Measurements from ENCODE around the gene EPHA3. TPM values are rescaled to one million over a fixed set of nuclear protein-coding genes. Genes with fewer than 3 reads are reported as not detected.

The EPHA3 gene
- total RNA-seq, 1 donor from 2014 or later: 0.40 TPM

DNA sequence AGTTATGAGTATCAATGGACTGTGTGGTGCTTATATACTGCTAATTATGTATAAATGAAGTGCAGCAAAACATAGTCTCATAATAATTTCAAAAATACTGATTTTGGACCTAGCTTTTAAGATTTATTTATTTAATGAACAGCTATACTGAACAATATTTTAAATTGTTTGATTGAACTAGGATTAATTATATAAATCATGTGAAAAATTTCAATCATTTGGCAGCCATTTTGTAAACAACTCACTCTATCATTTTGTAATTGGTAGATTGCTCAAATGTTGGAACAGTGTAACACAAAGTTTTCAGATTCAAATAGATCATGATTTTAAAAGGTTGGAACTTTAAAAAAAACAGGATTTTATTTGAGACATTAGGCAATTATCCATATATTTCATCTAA is 47.0 kb downstream of the EPHA3 start:
- ATAC-seq: no peak

DNA sequence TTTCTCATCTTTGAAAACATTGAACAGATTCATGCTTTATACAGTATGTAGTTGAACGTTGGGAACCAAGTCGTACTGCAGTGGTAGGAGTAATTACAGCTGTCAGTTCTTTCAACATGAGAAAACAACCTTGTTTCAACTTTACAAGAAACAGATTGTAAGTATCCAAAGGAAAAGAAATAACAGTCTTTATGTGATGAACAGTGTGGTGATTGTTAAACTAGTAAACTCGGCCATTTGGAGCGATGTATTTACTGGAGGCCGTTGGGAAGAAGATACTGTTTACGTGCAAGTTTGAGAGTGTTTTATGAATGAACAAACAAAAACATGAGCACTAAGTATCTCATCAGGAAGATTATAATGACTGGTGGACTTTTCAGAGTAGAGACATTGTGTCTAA is 48.4 kb downstream of the EPHA3 start:
- ATAC-seq: no peak

DNA sequence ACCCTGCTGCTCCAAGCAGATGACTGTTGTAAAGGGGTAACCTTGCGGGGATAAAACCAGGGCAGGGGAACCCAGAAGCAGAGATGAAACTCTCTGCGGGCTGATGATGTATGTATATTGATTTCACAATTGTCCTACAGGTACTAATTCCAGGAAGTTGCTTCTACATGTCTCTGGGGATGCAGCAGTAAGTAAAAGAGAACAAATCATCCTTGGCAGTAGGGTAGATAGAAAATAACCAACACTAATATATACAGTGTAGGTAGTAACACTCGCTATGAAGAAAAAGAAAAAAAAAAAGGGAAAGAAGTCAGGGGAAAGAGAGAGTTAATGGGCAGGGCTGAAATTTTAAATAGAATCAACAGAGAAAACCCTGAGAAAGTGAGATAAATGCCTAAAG is 50.2 kb downstream of the EPHA3 start:
- no peak for ATAC-seq

DNA sequence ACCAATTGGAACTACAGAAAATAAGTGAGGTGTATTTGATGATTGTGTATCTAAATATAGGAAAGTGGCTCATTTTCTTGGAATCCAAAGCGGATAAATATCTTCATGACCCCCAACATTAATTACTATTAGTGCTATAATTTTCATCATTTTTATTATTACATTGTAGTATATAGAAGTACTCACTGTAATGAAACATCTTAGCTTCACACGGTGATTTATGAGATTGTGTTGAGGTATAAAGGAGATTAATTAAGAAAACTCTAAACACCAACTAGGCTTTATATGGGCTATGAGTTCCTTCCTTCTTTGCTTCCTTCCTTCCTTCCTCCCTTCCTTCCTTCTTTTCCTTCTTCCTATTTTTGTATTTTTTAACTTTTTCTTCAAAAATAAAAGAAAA is 52.2 kb downstream of the EPHA3 start:
- ATAC-seq: no peak

DNA sequence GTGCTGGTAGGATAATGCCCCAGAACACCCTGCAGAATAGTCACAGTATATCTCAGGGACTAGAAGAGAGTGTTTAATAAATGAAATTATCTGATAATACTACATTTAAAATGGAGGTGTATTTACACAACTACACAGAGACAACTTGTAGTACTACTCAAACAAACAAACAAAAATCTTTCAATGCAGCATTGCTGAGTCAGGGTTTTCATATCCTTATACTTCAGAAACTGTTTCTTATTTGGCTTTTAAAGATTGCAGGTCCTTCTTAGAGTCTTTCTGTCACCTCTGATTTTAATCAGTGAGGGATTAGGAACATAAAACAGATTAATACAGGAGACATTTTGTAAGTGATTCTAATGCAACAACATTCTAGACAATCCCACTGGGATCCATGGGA is 57.4 kb downstream of the EPHA3 start:
- no peak for ATAC-seq

DNA sequence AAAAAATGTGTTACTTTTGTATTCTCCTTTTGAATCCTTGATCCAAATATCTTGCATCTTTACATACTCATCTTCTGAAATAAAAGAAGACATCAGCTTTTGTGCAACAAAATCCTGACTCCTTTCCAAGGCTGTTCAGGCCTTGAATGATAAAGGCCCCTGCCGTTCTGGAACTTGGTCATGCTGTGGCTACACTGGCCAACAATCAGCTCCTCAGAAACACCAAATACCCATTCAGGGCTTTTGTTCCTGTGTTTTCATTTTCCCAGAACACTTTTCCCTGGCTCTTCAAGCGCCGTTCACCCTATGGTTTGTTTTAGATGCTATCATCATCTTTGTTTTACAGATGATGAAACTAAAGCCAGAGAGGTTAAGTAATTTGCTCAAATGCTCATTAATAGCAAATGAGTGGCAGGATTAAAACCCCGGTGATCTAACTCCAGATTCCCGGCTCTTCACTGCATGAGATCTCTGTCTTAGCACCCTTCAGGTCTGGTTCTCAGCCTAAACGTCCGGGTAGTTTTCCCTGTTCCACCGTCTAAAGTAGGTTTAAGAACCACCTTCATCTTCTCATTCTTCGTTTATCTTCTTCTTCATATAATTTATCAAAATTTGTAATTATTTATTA is 58.3 kb downstream of the EPHA3 start:
- no peak for ATAC-seq

DNA sequence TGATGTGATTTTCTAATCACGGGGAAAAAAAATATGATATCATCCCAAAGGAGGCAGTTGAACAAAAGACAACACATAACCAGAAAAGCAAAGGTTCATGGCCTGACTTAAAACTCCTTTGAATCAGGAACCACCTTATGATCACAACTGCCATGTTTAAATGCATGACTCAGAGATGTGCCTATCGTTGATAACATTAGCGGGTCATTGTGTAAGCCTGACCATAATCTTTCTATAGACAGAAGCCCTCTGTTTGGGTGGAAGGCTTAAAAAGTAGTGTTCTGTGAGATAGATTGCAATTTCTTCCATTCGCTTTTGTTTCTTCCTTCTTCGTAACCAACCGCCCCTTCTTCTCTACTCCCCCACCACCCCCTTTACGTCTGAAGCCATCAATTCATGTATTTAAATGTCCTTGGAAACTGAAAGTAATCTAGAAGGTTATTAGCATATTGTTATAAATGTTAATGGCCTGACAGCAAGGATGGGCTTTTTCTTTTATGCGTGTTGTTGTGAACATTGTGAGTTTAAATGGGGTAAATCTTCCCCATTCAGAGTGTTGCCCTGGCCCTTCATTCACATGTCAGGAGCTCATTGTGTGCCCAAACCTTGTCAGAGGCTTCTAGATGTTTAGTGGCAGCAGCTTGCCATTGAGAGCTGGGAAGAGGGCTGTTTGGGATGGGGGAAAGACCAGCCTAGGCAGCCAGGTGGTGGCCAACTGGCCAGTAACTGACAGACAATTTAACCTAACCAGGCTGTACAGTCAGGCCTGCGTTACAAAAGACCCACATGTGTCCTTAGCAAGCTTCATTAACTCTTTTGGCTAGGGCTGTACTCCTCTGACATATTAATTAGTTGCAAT is 64.5 kb downstream of the EPHA3 start:
- no peak for ATAC-seq

DNA sequence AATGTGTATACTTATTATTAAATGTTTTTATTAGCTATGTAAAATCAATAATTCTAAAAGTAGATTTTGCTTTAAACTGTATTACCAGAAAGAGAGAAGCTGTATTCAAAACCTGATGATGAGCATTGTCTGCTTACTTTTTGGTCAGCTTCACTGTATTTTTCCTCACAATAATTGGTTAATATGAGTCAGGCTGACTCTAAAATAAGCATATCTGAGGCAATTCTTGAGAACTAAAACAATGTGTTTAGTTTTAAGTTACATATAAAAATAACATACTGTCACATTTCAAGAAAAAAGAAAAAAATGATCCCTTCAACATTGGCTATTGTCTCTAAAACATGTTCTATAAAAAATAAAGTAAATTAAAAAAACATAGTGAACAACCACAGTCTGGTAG is 66.1 kb downstream of the EPHA3 start:
- no peak for ATAC-seq

DNA sequence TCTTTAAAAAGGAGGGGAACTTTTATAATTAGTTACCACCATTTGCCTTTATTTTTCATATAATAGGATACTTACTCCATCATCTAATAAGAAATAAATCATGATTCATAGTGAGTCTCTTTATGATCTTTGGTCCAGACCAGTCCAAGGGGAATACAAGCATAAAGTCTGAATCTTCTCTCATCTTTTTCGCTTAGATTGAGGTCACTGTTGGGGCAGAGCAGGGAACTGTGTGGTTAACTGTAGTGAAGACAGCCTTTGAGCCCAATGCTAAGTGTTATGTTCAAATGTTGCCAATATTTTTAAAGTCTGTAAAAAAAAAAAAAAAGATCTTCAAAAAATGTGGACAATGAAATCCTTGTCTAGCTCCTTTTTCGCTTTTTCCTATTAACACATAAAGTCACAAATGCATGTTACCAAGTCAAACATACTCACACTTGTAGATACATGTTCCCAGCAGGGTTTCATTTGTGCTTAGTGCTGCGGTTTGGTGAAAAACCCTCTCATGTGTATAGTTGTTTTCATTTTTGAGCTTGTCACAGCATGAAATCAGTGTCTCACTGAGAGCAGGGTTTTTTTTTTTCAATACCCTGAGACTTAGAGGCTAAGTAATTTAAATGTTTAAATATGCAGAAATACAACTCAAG is 72.1 kb downstream of the EPHA3 start:
- ATAC-seq: peak; percentile 87

DNA sequence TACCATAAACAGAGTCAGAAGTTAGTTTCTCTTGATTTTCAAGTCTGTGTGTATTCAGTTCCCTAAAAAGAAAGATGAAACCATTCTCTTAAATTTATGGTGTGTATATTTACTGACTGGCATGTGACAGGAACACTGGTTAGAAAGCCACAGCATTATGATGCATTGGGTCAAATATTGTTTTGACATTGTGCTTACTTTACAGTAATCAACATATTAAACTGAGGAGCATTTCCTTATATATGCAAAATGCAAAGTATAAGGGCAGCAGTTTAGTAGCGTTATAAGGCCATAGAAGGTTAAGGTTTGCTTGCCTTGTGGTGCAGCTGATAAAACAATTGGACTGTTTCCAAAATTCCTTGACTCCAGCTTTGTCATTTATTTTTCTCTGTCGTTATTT is 72.9 kb downstream of the EPHA3 start:
- ATAC-seq: no peak

DNA sequence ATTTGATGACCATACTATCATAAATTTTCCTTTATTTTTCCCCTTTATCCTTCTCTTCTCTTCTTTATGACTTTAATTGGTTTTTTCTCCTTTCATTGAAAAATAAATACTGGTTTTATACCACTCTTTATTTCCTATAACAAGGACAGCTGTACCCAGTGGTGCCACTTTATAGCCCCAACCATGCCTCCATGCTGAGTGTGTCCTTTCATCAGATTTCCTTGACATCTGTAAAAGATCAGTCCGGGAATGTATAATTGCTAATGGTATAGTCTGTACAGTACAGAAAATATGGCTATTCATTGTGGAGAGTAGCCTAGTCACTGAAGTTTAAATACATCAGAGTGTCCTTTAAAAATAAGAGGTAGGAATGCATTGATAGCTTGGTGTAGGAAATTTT is 74.6 kb downstream of the EPHA3 start:
- ATAC-seq: no peak

DNA sequence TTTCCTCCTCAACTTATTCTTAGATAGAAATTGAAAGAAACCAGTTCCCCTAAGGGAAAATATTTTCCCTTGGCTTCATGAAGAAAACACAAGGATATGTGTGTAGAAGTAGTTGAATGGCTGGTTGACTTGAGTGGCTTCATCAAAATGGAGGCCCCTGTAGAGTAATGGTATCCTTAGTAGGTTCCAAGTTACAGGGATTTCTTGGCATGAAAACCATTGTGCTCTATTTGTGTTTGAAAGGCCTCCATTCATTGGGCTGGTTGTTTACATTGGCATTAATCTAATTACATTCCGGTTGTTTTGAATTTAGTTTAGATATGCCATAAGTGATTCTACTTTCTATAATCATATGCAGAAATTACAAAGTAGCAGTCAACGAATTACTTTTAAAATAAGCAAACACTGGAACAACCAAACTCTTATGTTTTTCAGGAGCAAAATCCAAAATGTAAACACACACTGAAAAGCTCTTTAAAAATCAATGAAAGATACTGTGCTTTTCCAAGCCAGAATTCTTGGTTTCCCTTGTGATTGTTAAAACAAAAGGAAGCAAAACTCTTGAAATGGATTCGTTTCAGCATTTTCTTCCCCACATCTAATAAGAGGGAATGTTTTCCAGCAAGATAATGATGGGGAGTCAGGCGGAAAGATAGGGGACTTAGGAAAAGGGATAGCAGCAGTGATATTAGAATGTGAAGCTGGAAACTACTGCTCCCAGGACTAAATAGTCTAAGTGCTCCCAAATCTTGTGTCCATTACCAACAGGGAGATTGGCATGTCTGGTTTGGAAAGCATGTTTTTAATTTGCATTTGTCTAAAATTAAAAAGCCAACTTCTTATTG is 77.0 kb downstream of the EPHA3 start:
- ATAC-seq: no peak

DNA sequence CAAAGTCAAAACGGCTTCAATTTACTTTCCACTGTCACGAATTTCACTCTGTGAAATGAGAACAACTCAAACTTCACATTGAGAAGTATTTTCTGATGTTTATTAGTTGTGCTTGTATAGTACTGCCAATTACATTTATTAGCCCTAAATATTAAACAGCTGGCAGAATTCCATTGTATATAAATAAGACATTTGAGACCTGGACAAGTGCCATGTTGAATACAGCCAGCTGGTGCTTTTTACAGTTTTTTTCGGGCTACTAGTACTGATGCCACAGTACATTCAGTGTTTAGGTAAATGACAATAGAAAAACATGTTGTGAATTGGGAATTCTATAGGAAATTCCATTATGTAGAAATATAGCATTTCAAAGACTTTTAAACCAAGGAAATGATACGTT is 79.0 kb downstream of the EPHA3 start:
- ATAC-seq: no peak

DNA sequence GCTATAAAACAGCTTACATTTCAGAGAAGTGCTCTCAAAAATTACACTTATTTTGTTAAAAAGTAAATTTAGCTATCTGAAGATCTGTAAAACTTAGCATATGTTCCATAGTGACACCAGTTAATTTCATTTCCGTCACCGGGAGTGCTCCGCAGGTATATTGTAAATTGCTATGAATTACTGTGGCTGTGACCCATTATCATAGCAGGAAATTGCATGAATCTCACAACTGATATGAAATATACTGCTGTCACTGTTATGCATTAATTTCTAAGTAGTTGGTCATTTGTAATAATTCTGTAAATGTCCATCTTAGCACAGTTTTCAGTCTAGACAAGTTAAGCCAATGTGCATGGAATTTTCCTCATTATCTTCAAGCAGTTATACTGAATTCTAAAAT is 91.2 kb downstream of the EPHA3 start:
- no peak for ATAC-seq

DNA sequence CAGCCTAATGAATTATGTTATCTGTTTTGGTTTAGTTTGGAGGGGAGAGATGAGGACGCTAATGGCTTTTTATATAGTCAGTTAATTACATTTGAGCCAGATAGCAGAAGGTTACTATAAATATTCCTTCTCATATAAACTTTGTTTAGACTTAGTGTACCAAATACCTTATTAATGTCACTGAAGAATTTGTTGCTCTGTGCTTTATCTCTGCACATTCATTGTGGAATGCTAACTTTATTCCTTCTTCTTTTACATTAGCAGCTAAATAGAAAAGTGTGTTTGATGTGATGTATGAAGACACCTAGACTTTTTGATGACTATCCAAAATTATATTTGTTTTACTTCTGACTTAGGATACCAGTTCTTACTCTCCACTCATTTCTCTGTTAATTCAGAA is 105.2 kb downstream of the EPHA3 start:
- no peak for ATAC-seq

DNA sequence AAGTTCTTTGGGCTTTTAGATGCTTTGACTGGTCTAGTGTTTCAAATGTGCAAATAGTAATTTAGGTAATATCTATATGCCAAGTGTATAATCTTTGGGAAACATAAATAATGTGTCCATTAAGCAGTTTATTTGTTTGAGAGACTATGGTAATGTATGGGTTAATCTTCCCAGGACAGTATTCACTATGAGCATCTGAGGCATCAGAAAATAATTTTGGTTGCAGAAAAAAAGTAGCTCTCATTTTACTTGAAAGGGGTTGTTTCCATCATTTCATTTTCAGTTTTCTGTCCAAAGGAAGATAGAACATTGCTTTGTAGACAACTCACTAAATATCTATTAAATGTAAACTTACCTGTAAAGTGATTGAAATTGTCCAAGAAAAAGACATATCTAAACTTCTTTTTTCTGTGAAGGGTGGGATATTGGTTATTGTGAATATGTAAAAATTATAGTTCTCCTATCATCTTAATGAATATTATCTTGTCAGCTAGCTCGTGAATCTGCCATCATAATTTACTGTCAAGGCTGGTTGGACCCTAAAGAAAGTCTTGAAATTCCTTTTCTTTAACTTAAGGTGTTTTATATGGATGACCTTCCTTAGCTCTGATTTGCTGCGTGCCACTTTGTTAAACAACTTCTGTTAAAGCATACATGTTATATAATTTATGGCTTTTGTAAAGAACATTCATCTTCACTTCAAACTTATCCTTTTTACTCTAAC is 108.8 kb downstream of the EPHA3 start:
- ATAC-seq: no peak

DNA sequence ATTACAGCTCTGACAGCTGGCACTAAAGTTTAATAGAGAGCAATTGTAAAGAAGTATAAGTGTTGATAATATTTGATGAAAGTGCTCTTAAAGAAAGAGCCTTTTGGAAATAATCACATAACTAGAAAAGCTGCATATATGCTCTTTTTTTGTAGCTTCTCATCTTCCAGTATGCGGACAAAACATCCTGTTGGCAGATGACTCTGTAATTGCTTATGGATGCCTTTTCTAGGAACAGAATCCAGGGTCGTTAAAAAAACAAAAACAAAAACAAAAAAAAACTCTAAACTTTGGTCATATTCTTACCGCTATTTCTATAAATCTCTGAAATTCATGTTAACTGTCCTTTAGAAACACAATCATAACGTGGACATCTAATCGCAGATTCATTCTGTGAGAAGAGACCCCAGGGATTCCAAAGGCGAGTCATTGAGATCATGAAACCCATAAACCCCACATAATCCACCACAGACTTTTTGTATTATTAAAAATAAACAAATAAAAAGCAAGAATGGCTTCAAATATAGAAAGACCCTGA is 109.8 kb downstream of the EPHA3 start:
- ATAC-seq: no peak

DNA sequence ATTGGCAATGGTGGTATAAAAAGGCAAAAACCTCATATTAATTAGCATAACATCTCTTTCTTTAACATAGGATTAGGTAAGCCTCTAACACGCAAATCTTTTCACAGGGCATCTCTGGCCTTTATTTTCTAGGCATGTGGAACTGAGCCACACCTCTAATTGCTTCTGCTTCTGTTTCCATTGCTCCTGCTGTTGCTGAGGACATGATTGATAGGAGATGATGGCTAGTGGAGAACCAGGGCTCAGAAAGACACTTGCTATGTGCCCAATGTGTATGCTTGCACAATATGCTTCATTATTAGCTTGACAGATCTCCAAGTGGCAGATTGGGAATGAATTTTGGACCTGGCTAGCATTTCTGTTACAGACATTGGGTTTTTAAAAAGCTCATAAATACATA is 114.5 kb downstream of the EPHA3 start:
- ATAC-seq: no peak

DNA sequence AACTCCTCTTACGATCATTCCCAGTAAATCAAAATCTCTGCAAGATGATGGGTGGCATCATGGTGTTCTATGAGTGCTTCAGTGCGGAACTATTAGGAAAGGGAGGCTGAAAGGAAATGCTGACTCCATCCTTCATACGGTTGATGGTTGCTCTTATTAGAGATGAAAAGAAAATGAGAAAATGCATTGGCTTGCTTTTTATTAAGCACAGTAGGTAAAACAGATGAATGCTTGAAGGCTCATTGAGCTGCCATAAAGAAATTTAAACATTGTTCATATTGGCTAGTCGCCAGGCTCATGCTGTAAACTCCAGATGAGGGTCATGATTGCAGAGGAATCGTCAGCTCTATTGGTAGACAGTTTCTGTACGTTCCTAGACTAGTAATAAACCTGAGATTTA is 115.8 kb downstream of the EPHA3 start:
- ATAC-seq: no peak

DNA sequence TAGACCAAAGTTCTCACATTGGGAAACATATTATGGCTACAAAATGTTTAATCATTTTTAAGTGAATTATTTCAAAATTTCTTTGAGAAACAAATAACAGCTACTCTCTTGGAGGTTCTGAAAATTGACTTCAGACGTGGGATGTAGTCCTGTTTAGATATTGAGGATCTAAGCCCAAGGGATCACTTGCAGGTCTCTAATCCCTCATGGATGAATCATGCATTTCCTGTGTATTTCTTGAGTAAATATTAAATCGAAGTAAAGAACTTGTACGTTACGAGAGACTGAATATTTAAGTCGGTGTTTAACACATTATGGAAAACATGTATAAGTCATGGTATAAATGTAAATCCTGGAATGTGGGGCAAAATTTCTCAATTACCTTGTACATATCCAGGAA is 119.8 kb downstream of the EPHA3 start:
- ATAC-seq: no peak

DNA sequence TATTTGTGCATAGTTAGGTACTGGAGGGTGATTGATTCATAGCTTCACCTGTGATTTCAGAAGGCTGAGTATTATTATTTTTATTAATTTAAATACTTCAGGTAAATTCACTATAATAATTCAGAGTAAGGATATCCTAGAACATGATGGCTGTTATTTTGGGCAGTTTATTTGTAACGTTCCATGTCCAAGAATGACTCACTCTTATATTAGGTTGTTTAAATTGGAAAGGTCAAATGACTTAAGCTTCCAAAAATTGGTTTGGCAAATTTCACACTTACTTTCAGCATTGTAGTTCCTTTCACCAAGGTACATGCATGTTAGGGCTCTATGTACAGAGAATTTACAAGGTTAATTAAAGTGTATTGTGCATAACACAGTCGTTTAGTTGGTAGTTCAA is 120.2 kb downstream of the EPHA3 start:
- ATAC-seq: no peak

DNA sequence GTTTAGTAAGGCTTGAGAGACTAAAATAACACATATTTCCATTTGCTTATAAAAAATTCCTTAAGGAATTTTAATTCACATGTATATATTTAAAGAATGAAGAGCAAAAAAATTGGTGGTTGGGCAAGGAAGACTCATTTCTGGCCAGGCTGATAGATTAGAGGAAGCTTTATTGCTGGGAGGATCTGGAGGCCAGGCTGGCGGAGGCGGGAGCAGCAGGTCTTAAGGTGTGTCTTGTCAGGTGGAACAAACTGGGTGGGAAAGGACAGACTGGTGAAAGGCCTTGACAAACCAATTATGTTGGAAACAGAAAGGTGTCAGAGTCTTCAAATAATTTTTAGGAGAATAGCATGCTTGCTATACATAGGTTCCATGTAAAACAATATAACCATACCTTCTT is 124.7 kb downstream of the EPHA3 start:
- ATAC-seq: no peak
